ENCODE measurements around the gene CAND2. TPM values are rescaled to one million over a fixed set of nuclear protein-coding genes. Genes with fewer than 3 reads are reported as not detected.

CAND2 gene
- total and polyA plus RNA-seq, 2 experiments from 2014 or later, result 5.6 to 20.5 TPM

GRCh38 chr3:12825156-12825555, 28.7 kb downstream of the CAND2 start (continued):
- no peak for TF ChIP-seq REST (IDR thresholded peaks at IDR 0.05; ENCODE audit: unreplicated experiment)
- no peak for TF ChIP-seq STAT1 (IDR thresholded peaks at IDR 0.05; ENCODE audit: unreplicated experiment)
- no peak for TF ChIP-seq NANOG (IDR thresholded peaks at IDR 0.05; ENCODE audit: borderline replicate concordance)
- no peak for TF ChIP-seq ZNF114 (CRISPR knock-in tag; IDR thresholded peaks at IDR 0.05)
- TF ChIP-seq JUNB (IDR thresholded peaks at IDR 0.05; ENCODE audit: unreplicated experiment), result no peak
- no peak for TF ChIP-seq CREB1 (CRISPR knock-in tag; IDR thresholded peaks at IDR 0.05; ENCODE audit: low read depth)

GRCh38 chr3:12828751-12829150, 32.3 kb downstream of the CAND2 start:
- Histone ChIP-seq H3K4me1 (ENCODE audit: insufficient read depth) (no peaks in the 10 kb centered on the region), H3K27ac (ENCODE audit: low read depth) (no peak overlapping the region), H3K4me2 (no peak overlapping the region), H3K36me3 (ENCODE audit: insufficient read depth) (peaks cover 12% of the 10 kb centered on the region), H3F3A (replicated peaks; ENCODE audit: low read depth) (peaks cover 35% of the 10 kb centered on the region), H2AFZ (no peak overlapping the region), H3K4me3 (no peak overlapping the region), H3K9me2 (ENCODE audit: insufficient read depth) (no peaks in the 10 kb centered on the region), H3K79me2 (replicated peaks; ENCODE audit: insufficient read depth) (no peaks in the 10 kb centered on the region), H3K27me3 (ENCODE audit: insufficient read depth) (no peaks in the 10 kb centered on the region), H4K20me1 (replicated peaks; ENCODE audit: insufficient read depth) (peaks cover 4% of the 10 kb centered on the region)
- Mint-ChIP-seq H3K36me3 (ENCODE audit: low read depth) (peaks cover 43% of the 10 kb centered on the region), H3K4me1 (peaks cover 23% of the 10 kb centered on the region), H3K27ac (no peak overlapping the region), H3K4me3 (no peak overlapping the region), H3K27me3 (ENCODE audit: insufficient read depth, low read depth, poor library complexity) (peaks cover 16% of the 10 kb centered on the region), H3K9me3 (no peaks in the 10 kb centered on the region)
- DNase-seq (ENCODE audit: low spot score), result no peak
- no peak for ATAC-seq
- TF ChIP-seq JUNB (IDR thresholded peaks at IDR 0.05; ENCODE audit: unreplicated experiment) (no peak), POLR2AphosphoS5 (IDR thresholded peaks at IDR 0.05; ENCODE audit: low read depth) (no peak), ZNF462 (CRISPR knock-in tag; IDR thresholded peaks at IDR 0.05) (no peak), CTCF (conservative IDR thresholded peaks at IDR 0.05; ENCODE audit: low read depth in 2 of 2) (no peak), EZH2phosphoT487 (IDR thresholded peaks at IDR 0.05; ENCODE audit: unreplicated experiment) (no peak), EZH2 (IDR thresholded peaks at IDR 0.05; ENCODE audit: low read depth, unreplicated experiment) (no peak), CREB1 (CRISPR knock-in tag; IDR thresholded peaks at IDR 0.05; ENCODE audit: low read depth) (no peak)
